ENCODE results near the gene SV2C. TPM values are rescaled to one million over a fixed set of nuclear protein-coding genes. Genes with fewer than 3 reads are reported as not detected.
"Not testable (repeated sequence)": the region's sequence is repeated elsewhere in the genome, so short reads cannot be mapped to it uniquely, and the experiment has no call there.

Gene SV2C
- total RNA-seq: not detected in 2 replicates

- DNase-seq (ENCODE audit: extremely low read depth, low read depth, low spot score): no peak
Observed at GRCh38 chr5:76082772-76083554, at the start of gene SV2C. Gene SV2C, plus strand, starts transcription at chr5:76083383. Its CDS starts 48,368 bp downstream, at chr5:76131751.

GRCh38 chr5:76037736-76038151 lies 45.4 kb upstream of the SV2C start:
- DNase-seq (ENCODE audit: extremely low read depth, low read depth, low spot score): not testable (repeated sequence)

GRCh38 chr5:76038212-76038611 lies 45.0 kb upstream of the SV2C start:
- DNase-seq (ENCODE audit: extremely low read depth, low read depth, low spot score): no peak

- DNase-seq (ENCODE audit: extremely low read depth, low read depth, low spot score): no peak
Observed at GRCh38 chr5:76040806-76041205, 42.4 kb upstream of the SV2C start.

- DNase-seq (ENCODE audit: extremely low read depth, low read depth, low spot score): no peak
Observed at GRCh38 chr5:76041863-76042262, 41.3 kb upstream of the SV2C start.

DNA sequence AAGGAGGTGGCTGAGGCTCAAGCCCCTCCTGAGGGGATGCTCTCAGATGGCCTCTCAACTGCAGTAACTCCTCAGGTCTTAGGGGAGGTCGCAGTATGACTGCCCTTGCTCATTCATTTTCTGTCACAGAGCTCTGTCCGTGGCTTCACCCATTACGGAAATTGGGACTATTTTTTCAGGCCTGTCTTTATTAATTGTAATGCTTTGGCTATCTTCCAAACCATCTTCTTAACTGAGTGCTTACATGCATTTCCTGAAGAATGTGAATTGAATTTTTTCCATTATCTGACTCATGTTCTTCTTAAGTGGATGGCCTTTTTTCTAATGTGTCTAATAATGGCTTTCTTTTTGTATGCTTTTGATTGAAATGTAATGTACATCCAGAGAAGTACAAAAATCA lies 36.4 kb upstream of the SV2C start:
- no peak for DNase-seq (ENCODE audit: extremely low read depth, low read depth, low spot score)

DNA sequence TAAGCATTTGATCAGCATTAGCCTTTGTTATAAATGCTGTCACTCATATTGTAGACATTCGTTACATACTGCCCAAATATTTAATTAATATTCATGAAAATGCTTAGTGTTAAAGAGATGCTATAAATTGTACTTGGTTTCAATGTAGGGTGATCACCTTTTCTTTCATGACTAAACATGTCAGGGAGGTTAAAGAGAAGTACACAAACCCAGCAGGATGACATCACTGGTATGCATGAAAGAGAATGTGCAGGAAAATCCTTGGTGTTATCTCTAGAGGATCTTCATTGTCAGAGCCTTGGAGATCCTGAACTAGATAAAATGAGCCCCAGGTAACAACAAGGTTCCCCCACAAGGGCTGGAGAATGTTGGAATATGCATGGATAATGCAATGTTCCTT lies 33.0 kb upstream of the SV2C start:
- DNase-seq (ENCODE audit: extremely low read depth, low read depth, low spot score): no peak

GRCh38 chr5:76062502-76063041 lies 20.6 kb upstream of the SV2C start:
- no peak for DNase-seq (ENCODE audit: extremely low read depth, low read depth, low spot score)

DNA sequence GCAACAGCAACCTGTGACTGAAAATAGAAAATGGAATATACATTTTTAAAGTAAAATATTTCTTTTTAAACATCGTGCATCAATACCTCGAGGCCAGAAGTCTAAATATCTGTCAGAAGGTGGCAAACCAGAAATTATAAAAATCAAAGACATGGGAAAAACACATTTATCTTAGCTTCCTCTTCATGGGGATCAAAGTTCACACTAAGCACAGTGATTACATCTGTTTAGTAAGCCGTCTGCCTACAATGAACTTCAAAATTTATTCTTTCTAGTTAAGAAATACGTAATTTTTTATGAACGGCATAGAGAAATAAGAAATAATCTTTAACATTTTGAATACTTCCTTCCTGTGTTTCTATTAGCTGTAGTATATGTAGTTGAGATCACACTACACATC lies 17.9 kb upstream of the SV2C start:
- DNase-seq (ENCODE audit: extremely low read depth, low read depth, low spot score): no peak

GRCh38 chr5:76069061-76069735 lies 14.0 kb upstream of the SV2C start:
- no peak for DNase-seq (ENCODE audit: extremely low read depth, low read depth, low spot score)

DNA sequence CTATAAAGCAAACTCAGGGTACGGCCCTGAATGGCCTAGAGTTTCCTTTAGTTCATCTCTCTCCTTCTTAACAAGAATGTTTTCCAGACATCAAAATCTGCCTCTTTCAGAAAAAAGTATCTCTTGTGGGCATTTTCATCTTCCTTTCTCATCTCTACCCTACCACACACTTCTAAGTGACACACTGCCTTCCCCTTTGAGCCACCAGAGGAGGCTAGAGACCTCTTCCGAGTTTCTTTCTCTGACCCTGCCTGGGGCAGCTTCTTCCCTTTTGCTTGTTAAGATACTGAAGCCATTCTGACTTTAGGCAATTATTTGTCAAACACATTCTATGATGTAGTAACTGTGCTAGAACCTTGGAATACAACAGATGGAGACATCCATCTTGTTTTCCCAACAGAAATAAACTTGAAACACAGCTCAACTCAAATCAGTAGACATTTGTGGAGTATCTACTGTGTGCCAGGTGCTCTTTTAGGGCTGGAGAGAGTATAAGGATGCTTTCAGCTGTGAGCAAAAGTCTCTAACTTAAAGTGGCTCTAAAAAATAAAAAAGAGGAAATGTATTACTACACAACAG lies 8.6 kb upstream of the SV2C start:
- no peak for DNase-seq (ENCODE audit: extremely low read depth, low read depth, low spot score)

DNA sequence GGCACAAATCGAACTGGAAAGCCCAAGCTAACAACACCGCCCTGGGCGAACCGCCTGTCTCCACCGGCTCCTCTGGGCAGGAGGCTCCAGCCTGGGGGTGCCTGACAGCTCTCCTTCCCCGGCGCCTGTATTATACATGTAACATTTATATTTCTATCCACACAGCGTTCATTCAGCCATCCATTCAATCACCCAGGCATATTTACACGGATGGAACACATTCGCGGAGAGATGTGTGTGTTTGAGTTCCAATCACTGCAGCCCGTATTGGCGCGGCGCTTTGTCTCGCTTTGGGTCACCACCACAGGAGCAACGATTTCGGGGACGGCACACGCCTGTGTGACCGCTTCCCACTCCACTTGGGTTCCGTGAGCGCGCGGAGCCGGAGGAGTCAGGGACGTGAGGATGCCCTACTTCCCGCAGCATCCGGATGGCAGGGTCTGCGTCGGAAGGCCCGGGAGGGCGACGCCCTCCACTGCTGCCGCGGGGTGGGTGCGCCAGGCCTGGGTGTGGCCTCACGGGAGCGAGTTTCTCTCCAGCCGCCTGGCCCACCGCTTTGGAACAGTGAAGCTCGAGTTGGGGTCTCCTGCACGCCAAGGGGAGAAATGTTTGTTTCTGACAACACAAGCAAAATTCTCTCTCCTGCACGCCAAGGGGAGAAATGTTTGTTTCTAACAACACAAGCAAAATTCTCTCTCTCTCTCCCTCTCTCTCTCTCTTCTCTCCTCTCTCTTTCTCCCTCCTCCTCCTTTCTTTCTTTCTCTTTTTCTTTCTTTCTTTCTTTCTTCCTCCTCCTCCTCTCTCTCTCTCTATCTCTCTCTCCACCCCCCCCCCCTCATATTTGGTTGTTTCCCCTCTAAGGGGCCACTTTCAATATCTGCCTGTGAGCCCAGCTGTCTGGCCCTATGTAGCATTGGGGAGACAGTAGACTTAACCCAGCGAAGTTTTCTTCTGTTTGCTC lies 1.1 kb upstream of the SV2C start:
- DNase-seq (ENCODE audit: extremely low read depth, low read depth, low spot score): no peak

DNA sequence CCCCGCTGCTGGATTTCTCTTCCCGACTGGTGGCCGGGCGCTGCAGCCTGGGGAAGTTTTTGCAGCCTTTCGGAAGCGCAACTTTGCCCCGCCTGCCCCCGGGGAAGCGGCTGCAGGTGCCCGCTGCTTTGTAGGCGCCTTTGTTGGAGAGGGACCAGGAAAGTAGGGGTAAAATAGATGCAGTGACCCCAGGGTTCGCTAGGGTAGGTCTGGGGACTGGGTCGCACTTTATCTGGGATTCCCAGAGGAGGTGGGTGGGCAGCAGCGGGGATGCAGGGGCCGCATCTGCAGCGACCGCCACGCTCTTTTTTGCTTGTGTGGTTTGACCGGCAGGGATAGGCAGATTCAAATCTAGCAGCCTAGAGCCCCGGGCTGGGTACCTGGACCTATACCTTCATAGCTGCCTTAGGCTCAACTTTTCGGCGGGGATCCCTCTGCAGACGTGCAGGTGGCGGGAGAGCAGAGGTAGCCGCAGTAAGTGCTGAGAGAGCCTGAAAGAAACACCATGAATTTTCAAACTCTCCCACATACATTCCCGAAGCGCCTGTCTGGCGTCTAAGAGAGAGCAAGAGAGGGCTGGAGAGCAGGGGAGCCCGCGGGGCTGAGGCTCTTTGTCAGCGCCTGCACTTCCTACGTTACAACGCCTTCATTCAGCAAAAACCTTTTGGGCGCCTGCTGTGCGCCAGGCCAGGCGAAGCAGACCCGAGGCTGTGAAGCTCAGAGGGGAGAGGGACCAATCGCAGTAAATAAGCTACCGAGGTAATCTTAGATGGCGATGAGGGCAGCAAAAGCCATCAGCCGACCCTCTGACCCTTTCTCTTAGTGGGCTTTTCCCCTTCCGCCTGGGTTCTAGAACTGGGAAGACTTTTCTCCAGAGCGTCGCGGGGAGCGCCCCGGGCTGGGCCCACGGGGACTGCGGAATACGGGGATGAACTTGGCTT lies 642 bp downstream of the SV2C start:
- DNase-seq (ENCODE audit: extremely low read depth, low read depth, low spot score): no peak

DNA sequence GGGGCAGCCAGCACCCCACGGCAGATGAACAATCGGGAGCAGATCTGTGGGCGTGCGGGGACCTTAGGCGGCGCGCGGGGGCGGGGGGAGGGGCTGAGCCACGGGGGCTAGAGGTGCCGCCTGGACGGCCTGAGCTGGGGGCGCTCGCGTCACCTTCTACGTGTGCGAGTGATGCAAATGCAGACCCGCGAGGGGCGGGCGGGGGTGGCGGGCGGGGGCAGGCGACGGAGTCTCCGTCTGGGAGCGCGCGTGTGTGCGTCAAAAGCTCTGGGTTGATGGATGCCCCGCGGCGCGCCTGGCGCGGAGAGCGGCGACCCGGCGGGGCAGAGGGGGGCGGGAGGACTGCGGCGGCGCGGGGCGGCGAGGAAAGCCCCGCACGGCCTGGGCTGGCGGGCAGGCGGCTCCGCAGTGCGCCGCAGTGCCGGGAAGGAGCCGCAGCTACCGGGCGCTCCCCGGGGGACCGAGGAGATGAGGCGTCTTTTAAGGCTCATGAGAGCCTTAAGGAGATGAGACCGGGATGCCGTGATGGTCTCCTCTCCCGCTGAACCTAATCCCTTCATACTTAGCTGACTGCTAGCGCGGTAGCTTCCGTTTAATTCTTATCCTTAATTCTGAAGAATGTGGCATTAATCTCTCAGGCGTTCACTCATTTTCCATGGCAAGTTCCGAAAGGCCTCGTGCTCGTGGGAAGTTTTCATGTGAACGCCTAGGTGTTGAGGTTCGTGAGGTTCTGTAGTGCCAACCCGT lies 1.5 kb downstream of the SV2C start:
- DNase-seq (ENCODE audit: extremely low read depth, low read depth, low spot score): no peak

GRCh38 chr5:76085243-76085579 lies 2.0 kb downstream of the SV2C start:
- no peak for DNase-seq (ENCODE audit: extremely low read depth, low read depth, low spot score)

- no peak for DNase-seq (ENCODE audit: extremely low read depth, low read depth, low spot score)
Observed at GRCh38 chr5:76086095-76086494, 2.9 kb downstream of the SV2C start.

DNA sequence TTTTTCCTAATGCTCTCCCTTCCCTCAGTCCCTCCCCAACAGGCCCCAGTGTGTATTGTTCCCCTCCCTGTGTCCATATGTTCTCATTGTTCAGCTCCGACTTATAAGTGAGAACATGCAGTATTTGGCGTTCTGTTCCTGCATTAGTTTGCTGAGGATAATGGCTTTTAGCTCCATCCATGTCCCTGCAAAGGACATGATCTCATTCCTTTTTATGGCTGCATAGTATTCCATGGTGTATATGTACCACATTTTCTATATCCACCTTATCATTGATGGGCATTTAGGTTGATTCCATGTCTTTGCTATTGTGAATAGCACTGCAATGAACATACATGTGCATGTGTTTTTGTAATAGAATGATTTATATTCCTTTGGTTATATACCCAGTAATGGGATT lies 6.0 kb downstream of the SV2C start:
- DNase-seq (ENCODE audit: extremely low read depth, low read depth, low spot score): not testable (repeated sequence)

DNA sequence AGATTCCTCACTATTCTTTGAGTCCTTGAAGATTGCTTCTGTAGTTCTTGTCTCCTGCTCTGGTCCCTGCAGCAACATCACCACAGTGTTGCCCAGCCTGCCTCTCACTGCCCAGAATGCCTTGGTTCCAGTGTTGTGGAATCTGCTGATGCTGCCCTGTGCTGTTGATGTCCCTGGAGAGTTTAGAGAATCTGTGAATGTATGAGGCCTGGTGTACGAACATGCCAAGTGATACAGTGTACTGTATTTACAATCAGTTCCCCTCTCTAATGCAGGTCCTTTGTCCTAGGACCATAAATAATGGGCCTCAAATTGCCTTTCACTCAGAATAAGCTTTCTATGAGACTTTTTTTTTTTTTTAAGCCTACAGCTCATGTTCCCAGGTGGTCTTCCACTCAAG lies 8.2 kb downstream of the SV2C start:
- DNase-seq (ENCODE audit: extremely low read depth, low read depth, low spot score): no peak

- DNase-seq (ENCODE audit: extremely low read depth, low read depth, low spot score): no peak
Observed at GRCh38 chr5:76099286-76099702, 16.1 kb downstream of the SV2C start.
